Esophagus (tissue), 2 donors: ENCODE measurements around the gene UBE3B. TPM values are rescaled to one million over a fixed set of nuclear protein-coding genes. Genes with fewer than 3 reads are reported as not detected.
"Not testable (repeated sequence)": the region's sequence is repeated elsewhere in the genome, so short reads cannot be mapped to it uniquely, and the experiment has no call there.

Source experiments
- H3K27ac ChIP-seq, 2 donors: one replicate each; pipeline ENCODE4 v1.5.1; 2013; ENCODE audit warnings: low read depth in 2 of 2, mild to moderate bottlenecking in 2 of 2, inconsistent platforms in 1 of 2, low read length in 1 of 2, moderate library complexity in 1 of 2
- H3K27me3 ChIP-seq, 2 donors: one replicate each; pipeline ENCODE4 v1.6.1; 2013; ENCODE audit warnings: low read length in 2 of 2, control low read depth in 1 of 2, mild to moderate bottlenecking in 1 of 2; ENCODE audit not compliant: insufficient read depth in 2 of 2, control insufficient read depth in 1 of 2
- H3K36me3 ChIP-seq, 2 donors: one replicate each; pipeline ENCODE4 v1.6.1; 2013; ENCODE audit warnings: low read length in 1 of 2; ENCODE audit not compliant: control insufficient read depth in 2 of 2, insufficient read depth in 2 of 2
- H3K4me1 ChIP-seq, 2 donors: one replicate each; pipeline ENCODE4 v1.6.1; 2013; ENCODE audit warnings: low read length in 1 of 2; ENCODE audit not compliant: control insufficient read depth in 2 of 2, insufficient read depth in 2 of 2
- H3K4me3 ChIP-seq, 2 donors: one replicate each; pipeline ENCODE4 v1.5.1; 2013; ENCODE audit warnings: low read length in 2 of 2, mild to moderate bottlenecking in 2 of 2, low read depth in 1 of 2, moderate library complexity in 1 of 2
- H3K9me3 ChIP-seq, 2 donors: one replicate each; pipeline ENCODE4 v1.6.1; 2013; ENCODE audit warnings: mild to moderate bottlenecking in 2 of 2, low read depth in 1 of 2, low read length in 1 of 2, moderate library complexity in 1 of 2; ENCODE audit not compliant: control insufficient read depth in 2 of 2, insufficient read depth in 1 of 2
- WGBS, 2 donors: extraction: QIAGEN DNeasy Blood & Tissue Kit; methylation state at CpG; one replicate each; pipeline ENCODE4 v1.1.7; 2013; 5-methylcytosine and 5-hydroxymethylcytosine counted together
- polyA plus RNA-seq, 2 donors: library from polyadenylated mRNA; stranded (reverse); fragments of 200-250 nt; gene quantifications; one replicate each; pipeline ENCODE4 v1.2.3, GENCODE V29; 2013
- donor health status: healthy with polysubstance abuse.
- donor health status: Bipolar disorder and iron deficiency.

UBE3B gene
- polyA plus RNA-seq, 2 donors: 12.6 to 14.0 TPM

- Histone ChIP-seq H3K4me1 (peaks cover 2 to 6% of the 10 kb centered on the region in 2 donors), H3K36me3 (no peaks in the 10 kb centered on the region), H3K4me3 (peak overlapping the region in 1 of 2 donors; percentile 11), H3K27ac (peak overlapping the region; percentile 36 to 86), H3K27me3 (no peaks in the 10 kb centered on the region), H3K9me3 (no peaks in the 10 kb centered on the region)
- 66 to 71% methylated on average over 17 of the region's 17 CpGs for WGBS, 2 donors
Measured at GRCh38 chr12:109435428-109436187, 41.8 kb upstream of the UBE3B start.

- 71 to 75% methylated on average over 7 of the region's 7 CpGs for WGBS, 2 donors
- no peaks in the 10 kb centered on the region for H3K9me3 ChIP-seq
- H3K36me3 ChIP-seq: no peaks in the 10 kb centered on the region
- H3K4me1 ChIP-seq: peaks cover 2 to 10% of the 10 kb centered on the region in 2 donors
- peak overlapping the region in 1 of 2 donors; percentile 33 for H3K27ac ChIP-seq
- H3K4me3 ChIP-seq: no peak overlapping the region
- H3K27me3 ChIP-seq: no peaks in the 10 kb centered on the region
Measured at GRCh38 chr12:109436188-109436560, 41.3 kb upstream of the UBE3B start.

GRCh38 chr12:109439181-109439580 lies 38.3 kb upstream of the UBE3B start:
- Histone ChIP-seq H3K27me3 (no peaks in the 10 kb centered on the region), H3K36me3 (no peaks in the 10 kb centered on the region), H3K4me3 (no peak overlapping the region), H3K27ac (no peak overlapping the region), H3K4me1 (peaks cover 2 to 7% of the 10 kb centered on the region in 2 donors), H3K9me3 (no peaks in the 10 kb centered on the region)
- 59 to 71% methylated on average over 6 of the region's 6 CpGs for WGBS, 2 donors

GRCh38 chr12:109439951-109440350 lies 37.5 kb upstream of the UBE3B start:
- H3K27me3 ChIP-seq, H3K4me1 ChIP-seq, H3K9me3 ChIP-seq, H3K36me3 ChIP-seq, H3K27ac ChIP-seq, H3K4me3 ChIP-seq: not testable (repeated sequence)
- 94 to 95% methylated on average over 13 of the region's 13 CpGs for WGBS, 2 donors

- Histone ChIP-seq H3K36me3 (no peaks in the 10 kb centered on the region), H3K4me3 (no peak overlapping the region), H3K27ac (no peak overlapping the region), H3K4me1 (peaks cover 0 to 4% of the 10 kb centered on the region in 2 donors), H3K9me3 (no peaks in the 10 kb centered on the region), H3K27me3 (no peaks in the 10 kb centered on the region)
- 62 to 63% methylated on average over 9 of the region's 9 CpGs for WGBS, 2 donors
Measured at GRCh38 chr12:109440851-109441490, 36.5 kb upstream of the UBE3B start.

GRCh38 chr12:109443794-109444193 lies 33.6 kb upstream of the UBE3B start:
- WGBS, 2 donors: 71 to 85% methylated on average over 5 of the region's 5 CpGs
- peaks cover 0 to 4% of the 10 kb centered on the region in 2 donors for H3K4me1 ChIP-seq
- H3K36me3 ChIP-seq: peaks cover 0 to 6% of the 10 kb centered on the region in 2 donors
- H3K27me3 ChIP-seq: no peaks in the 10 kb centered on the region
- H3K27ac ChIP-seq: peak overlapping the region in 1 of 2 donors; percentile 26
- no peak overlapping the region for H3K4me3 ChIP-seq
- no peaks in the 10 kb centered on the region for H3K9me3 ChIP-seq

GRCh38 chr12:109444259-109444658 lies 33.2 kb upstream of the UBE3B start:
- peaks cover 0 to 6% of the 10 kb centered on the region in 2 donors for H3K36me3 ChIP-seq
- no peaks in the 10 kb centered on the region for H3K27me3 ChIP-seq
- no peaks in the 10 kb centered on the region for H3K9me3 ChIP-seq
- no peak overlapping the region for H3K4me3 ChIP-seq
- H3K4me1 ChIP-seq: peaks cover 0 to 4% of the 10 kb centered on the region in 2 donors
- H3K27ac ChIP-seq: peak overlapping the region; percentile 0 to 8
- WGBS, 2 donors: 51 to 68% methylated on average over 6 of the region's 6 CpGs

- H3K4me1 ChIP-seq: peaks cover 0 to 4% of the 10 kb centered on the region in 2 donors
- WGBS, 2 donors: 86 to 91% methylated on average over 2 of the region's 2 CpGs
- no peaks in the 10 kb centered on the region for H3K9me3 ChIP-seq
- H3K27ac ChIP-seq: no peak overlapping the region
- H3K36me3 ChIP-seq: peaks cover 1 to 9% of the 10 kb centered on the region in 2 donors
- no peak overlapping the region for H3K4me3 ChIP-seq
- H3K27me3 ChIP-seq: no peaks in the 10 kb centered on the region
Measured at GRCh38 chr12:109445191-109445609, 32.2 kb upstream of the UBE3B start.

GRCh38 chr12:109446869-109447268 lies 30.6 kb upstream of the UBE3B start:
- WGBS, 2 donors: 86 to 87% methylated on average over 8 of the region's 8 CpGs
- no peak overlapping the region for H3K27ac ChIP-seq
- no peaks in the 10 kb centered on the region for H3K9me3 ChIP-seq
- no peaks in the 10 kb centered on the region for H3K27me3 ChIP-seq
- H3K4me1 ChIP-seq: peaks cover 0 to 2% of the 10 kb centered on the region in 2 donors
- peaks cover 4 to 20% of the 10 kb centered on the region in 2 donors for H3K36me3 ChIP-seq
- no peak overlapping the region for H3K4me3 ChIP-seq
